ENCODE measurements around the gene ARMC6. TPM values are rescaled to one million over a fixed set of nuclear protein-coding genes. Genes with fewer than 3 reads are reported as not detected.

Gene ARMC6
- total RNA-seq, 8 experiments from 2014 or later = 23.0 to 44.6 (median 30.3) TPM

DNA sequence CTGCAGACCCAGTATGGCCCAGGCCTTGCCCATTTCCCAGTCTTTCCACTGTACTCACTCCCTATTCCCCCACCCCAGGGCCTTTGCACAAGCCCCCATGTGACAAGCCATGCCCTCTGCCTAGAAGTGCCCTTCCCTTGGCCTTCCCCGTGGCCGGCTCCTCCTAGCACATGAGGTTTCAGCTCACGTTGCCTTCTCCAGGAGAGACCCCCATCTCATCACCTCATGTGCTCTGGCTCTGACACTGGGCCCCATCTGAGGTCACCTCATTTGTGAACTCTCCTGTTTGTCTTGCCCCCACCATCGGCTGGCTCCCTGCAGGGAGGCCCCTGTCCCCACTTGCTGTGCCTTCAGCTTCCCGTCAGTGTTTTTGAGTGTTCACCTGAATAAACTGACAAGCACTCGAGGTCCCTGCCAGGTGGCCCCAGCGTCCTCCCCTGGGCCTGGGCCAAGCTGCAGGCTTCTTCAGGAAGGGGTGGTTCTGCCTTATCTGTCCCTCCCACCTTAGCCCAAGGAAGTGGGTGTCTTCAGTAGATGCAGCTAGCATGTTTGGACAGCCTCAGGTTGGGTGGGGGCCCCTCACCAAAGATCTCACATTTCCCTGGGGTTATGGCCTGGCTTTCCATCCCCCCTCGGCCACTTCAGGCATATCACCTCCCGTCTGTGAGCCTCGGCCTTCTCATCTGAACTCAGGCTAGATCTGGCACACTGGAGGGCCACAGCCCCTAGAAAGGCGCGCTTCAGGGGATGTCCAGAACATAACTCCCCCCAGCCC lies 26.6 kb downstream of the ARMC6 start:
- in situ Hi-C loops (cut with MboI; ENCODE audit: low pct_unique_long_range_greater_than_20kb in 2 of 9, low sequenced_read_pairs in 9 of 9, unreplicated experiment in 9 of 9) = no loop called here
- WGBS, 10 experiments = 40 to 94% (median 83%) methylated on average over 2 to 4 of the region's 12 CpGs; no CpG with 5 or more reads in 6 of the 10 experiments
- no peak overlapping the region for H3K4me3 ChIP-seq

GRCh38 chr19:19061506-19061905 lies 28.1 kb downstream of the ARMC6 start:
- H3K4me1 ChIP-seq (replicated peaks in 1 of 2) = peaks cover 9 to 14% of the 10 kb centered on the region in 2 donors
- ATAC-seq (replicated peaks in 6 of 8) = no peak
- H3K27ac ChIP-seq = no peak overlapping the region
- in situ Hi-C loops (cut with MboI; ENCODE audit: low pct_unique_long_range_greater_than_20kb in 2 of 9, low sequenced_read_pairs in 9 of 9, unreplicated experiment in 9 of 9) = no loop called here
- WGBS, 10 experiments = 83 to 100% (median 89%) methylated on average over 1 to 4 of the region's 8 CpGs; no CpG with 5 or more reads in 4 of the 10 experiments
- H3K4me3 ChIP-seq = no peak overlapping the region

More for the DNA sequence above, 26.6 kb downstream of the ARMC6 start:
- Histone ChIP-seq H3K27ac (no peak overlapping the region), H3K4me1 (replicated peaks in 1 of 2) (peaks cover 5 to 11% of the 10 kb centered on the region in 2 donors)
- no peak for ATAC-seq (replicated peaks in 6 of 8)

DNA sequence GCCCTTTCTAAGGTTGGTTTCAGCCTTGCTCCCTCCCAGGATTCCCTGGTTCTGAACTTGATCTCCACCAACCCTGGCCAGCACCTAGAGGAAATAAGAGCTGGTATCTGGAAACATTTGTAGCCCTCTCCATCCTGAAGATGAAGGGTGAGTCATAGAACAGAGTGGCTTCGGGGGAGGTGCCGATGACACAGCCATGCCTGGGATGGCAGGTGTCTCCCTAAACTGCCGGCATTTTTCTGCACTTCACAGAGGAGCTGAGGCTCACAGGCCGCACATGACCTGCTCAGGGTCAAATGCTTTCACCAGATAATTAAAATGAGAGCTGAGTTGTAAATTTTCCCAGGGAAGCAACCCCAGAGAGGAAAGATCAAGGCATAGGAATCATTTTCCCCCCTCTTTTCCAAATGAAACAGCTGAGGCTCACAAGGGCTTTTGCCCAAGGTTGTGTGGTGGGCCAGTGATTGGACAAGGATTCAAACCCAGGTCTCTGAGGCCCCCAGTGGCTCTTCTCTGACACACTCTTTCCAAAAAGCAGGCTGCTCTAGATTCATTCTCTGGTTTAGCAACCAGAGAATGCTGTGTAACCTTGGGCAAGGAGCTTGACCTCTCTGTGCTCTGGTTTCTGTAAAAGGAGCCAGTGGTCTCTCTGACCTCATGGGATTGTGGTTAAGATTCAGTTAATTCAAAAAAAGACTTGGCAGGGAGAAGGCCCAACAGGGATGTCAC lies 29.2 kb downstream of the ARMC6 start:
- Histone ChIP-seq H3K4me1 (replicated peaks in 1 of 2) (peaks cover 9 to 14% of the 10 kb centered on the region in 2 donors), H3K27ac (peak overlapping the region; percentile 70 to 84), H3K4me3 (peak overlapping the region; percentile 32 to 62 (median 39))
- 40% methylated on average over 1 to 3 of the region's 4 CpGs; no CpG with 5 or more reads in 8 of the 10 experiments for WGBS, 10 experiments
- ATAC-seq (replicated peaks in 6 of 8) = no peak
- in situ Hi-C loops (cut with MboI; ENCODE audit: low pct_unique_long_range_greater_than_20kb in 2 of 9, low sequenced_read_pairs in 9 of 9, unreplicated experiment in 9 of 9) = no loop called here

GRCh38 chr19:19063183-19064097 lies 30.0 kb downstream of the ARMC6 start, which contains the start of gene SLC25A42:
TSS of gene SLC25A42 (plus strand) at chr19:19063994. CDS start at chr19:19096125, 32,131 bp downstream.
- WGBS, 10 experiments = 0 to 48% (median 23%) methylated on average over 2 to 11 of the region's 77 CpGs; no CpG with 5 or more reads in 2 of the 10 experiments
- Histone ChIP-seq H3K4me3 (peak within 1 kb of the TSS; percentile 62 to 88 (median 75)), H3K27ac (peak within 1 kb of the TSS; percentile 81 to 84), H3K4me1 (replicated peaks in 1 of 2) (peaks cover 9 to 14% of the 10 kb centered on the region in 2 donors)
- in situ Hi-C loops (cut with MboI; ENCODE audit: low pct_unique_long_range_greater_than_20kb in 2 of 9, low sequenced_read_pairs in 9 of 9, unreplicated experiment in 9 of 9) = no loop called here
- peak; percentile 93 to 95 (median 94) for ATAC-seq (replicated peaks in 6 of 8)

- Histone ChIP-seq H3K4me3 (peak overlapping the region; percentile 62 to 88 (median 75)), H3K27ac (peak overlapping the region; percentile 81 to 82), H3K4me1 (replicated peaks in 1 of 2) (peaks cover 9 to 14% of the 10 kb centered on the region in 2 donors)
- ATAC-seq (replicated peaks in 6 of 8) = peak in 5 of 8 experiments; percentile 23 to 39 (median 32)
- in situ Hi-C loops (cut with MboI; ENCODE audit: low pct_unique_long_range_greater_than_20kb in 2 of 9, low sequenced_read_pairs in 9 of 9, unreplicated experiment in 9 of 9) = no loop called here
- WGBS, 10 experiments = 18% methylated on average over 3 of the region's 29 CpGs; no CpG with 5 or more reads in 9 of the 10 experiments
These were observed 30.8 kb downstream of the ARMC6 start for GRCh38 chr19:19064098-19064722.

- peak overlapping the region; percentile 81 to 82 for H3K27ac ChIP-seq
- in situ Hi-C loops (cut with MboI; ENCODE audit: low pct_unique_long_range_greater_than_20kb in 2 of 9, low sequenced_read_pairs in 9 of 9, unreplicated experiment in 9 of 9) = no loop called here
- peaks cover 9 to 14% of the 10 kb centered on the region in 2 donors for H3K4me1 ChIP-seq (replicated peaks in 1 of 2)
- no peak for ATAC-seq (replicated peaks in 6 of 8)
- WGBS, 10 experiments = 0 to 33% (median 0%) methylated on average over 1 to 7 of the region's 25 CpGs; no CpG with 5 or more reads in 5 of the 10 experiments
- peak overlapping the region; percentile 62 to 88 (median 75) for H3K4me3 ChIP-seq
These were observed 31.7 kb downstream of the ARMC6 start for GRCh38 chr19:19064811-19065745.

- in situ Hi-C loops (cut with MboI; ENCODE audit: low pct_unique_long_range_greater_than_20kb in 2 of 9, low sequenced_read_pairs in 9 of 9, unreplicated experiment in 9 of 9) = no loop called here
- Histone ChIP-seq H3K27ac (no peak overlapping the region), H3K4me1 (replicated peaks in 1 of 2) (peaks cover 9% of the 10 kb centered on the region in 2 donors), H3K4me3 (no peak overlapping the region)
- ATAC-seq (replicated peaks in 6 of 8) = no peak
- WGBS, 10 experiments = 34 to 100% (median 83%) methylated on average over 1 to 11 of the region's 11 CpGs; no CpG with 5 or more reads in 2 of the 10 experiments
These were observed 34.1 kb downstream of the ARMC6 start for GRCh38 chr19:19067276-19068072.

DNA sequence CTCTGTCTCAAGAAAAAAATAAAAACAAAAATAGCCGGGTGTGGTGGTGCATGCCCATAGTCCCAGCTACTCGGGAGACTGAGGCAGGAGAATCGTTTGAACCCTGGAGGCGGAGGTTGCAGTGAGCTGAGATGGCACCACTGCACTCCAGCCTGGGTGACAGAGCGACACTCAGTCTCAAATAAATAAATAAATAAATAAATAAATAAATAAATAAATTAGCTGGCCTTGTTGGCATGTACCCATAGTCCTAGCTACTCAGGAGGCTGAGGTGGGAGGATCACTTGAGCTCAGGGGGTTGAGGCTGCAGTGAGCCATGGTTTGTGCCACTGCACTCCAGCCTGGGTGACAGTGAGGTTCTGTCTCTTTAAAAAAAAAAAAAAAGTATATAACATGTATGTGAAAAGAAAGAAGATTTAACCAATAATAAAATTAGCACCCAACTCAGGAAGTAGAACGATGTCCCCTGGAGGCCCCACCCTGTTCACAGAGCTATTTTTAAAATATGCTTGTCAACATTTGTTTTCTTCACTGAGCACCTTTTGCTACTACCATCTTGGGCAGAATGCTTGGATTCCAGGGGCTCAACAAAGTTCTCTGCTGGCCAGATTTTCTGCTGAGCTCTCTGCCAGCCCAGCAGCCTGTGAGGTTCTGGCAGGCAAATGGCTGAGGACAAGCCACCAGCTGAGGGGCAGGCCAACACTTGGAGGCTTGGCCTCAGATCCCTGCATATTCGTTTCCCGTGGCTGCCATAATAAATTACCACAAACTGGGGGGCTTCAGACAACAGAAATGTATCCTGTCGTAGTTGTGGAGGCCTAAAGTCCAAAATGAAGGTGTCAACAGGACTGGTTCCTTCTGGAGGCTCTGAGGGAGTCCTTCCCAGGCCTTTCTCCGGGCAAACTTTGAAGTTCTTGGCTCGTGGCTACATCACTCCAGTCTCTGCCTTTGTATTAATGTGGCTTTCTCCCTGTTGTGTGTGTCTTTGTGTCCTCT lies 35.6 kb downstream of the ARMC6 start:
- Histone ChIP-seq H3K27ac (no peak overlapping the region), H3K4me1 (replicated peaks in 1 of 2) (peaks cover 3 to 4% of the 10 kb centered on the region in 2 donors), H3K4me3 (no peak overlapping the region)
- ATAC-seq (replicated peaks in 6 of 8) = peak in 1 of 8 experiments; percentile 22
- 22 to 100% (median 59%) methylated on average over 1 to 7 of the region's 11 CpGs; no CpG with 5 or more reads in 1 of the 10 experiments for WGBS, 10 experiments
- in situ Hi-C loops (cut with MboI; ENCODE audit: low pct_unique_long_range_greater_than_20kb in 2 of 9, low sequenced_read_pairs in 9 of 9, unreplicated experiment in 9 of 9) = no loop called here

- H3K4me3 ChIP-seq = no peak overlapping the region
- in situ Hi-C loops (cut with MboI; ENCODE audit: low pct_unique_long_range_greater_than_20kb in 2 of 9, low sequenced_read_pairs in 9 of 9, unreplicated experiment in 9 of 9) = no loop called here
- no peak overlapping the region for H3K27ac ChIP-seq
- no peak for ATAC-seq (replicated peaks in 6 of 8)
- no peaks in the 10 kb centered on the region for H3K4me1 ChIP-seq (replicated peaks in 1 of 2)
- 70 to 100% (median 82%) methylated on average over 1 to 6 of the region's 8 CpGs; no CpG with 5 or more reads in 1 of the 10 experiments for WGBS, 10 experiments
These were observed 38.5 kb downstream of the ARMC6 start for GRCh38 chr19:19071897-19072296.

All from motor neuron (in vitro differentiated cells).